Stimulated activated CD4-positive, alpha-beta T cell treated with anti-CD3 and anti-CD28 coated beads, Interleukin-2, amount 100 ng/mL, for 4 hours (primary cell): Measurements from ENCODE around the gene FAM131B.

ENCODE experiments used
- DNase-seq: peaks from one replicate; pipeline ENCODE4 v3.0.0-alpha.2; 2020; ENCODE audit warnings: low read depth

The FAM131B gene

DNA sequence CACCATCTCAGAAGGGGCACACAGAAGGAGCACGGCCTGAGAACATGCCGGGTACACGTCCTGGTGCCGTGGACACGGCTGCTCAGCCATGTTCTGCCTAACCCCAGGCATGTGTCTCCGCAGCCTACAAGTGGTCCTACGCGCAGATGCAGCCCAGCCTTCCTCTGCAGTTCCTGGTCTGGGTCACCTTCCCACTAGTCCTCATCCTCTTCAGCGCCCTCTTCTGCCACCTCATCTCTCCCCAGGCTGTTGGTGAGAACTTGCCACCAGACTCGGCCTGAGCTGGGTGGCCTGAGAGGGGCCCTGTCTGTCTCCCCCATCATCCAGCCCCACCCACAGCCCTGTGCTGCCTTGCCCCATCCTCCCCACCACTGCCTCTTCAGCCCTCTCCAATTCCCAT lies 41.3 kb downstream of the FAM131B start:
- no peak for DNase-seq

- DNase-seq = no peak
Measured at GRCh38 chr7:143320620-143321019, 41.9 kb downstream of the FAM131B start.

GRCh38 chr7:143318661-143319060 lies 43.9 kb downstream of the FAM131B start:
- no peak for DNase-seq

GRCh38 chr7:143316492-143316891 lies 46.0 kb downstream of the FAM131B start:
- no peak for DNase-seq

DNA sequence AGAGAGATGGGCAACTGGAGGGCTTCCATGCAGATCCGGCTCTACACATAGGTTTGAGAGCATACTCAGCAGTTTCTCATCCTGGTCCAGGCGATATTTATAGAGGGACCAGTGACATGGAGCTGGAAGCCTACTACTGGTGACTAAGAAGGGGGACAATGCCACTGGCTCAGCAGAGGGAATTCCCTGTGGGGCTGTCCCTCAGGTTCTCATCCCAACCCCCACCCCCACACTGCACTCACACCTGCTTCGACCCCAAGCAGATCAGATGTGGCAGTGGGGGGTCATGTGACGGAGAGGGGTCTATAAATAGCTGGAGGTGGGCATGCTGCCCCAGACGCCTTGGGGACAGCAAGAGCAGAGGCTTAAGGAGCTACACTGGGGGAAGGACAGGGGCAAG lies 46.7 kb downstream of the FAM131B start, which contains the start of gene CLCN1:
TSS of gene CLCN1 (plus strand) at position 336 of the 400 bp plus-strand sequence. CDS start 102 bp downstream, outside the sequence.
- DNase-seq = no peak

GRCh38 chr7:143314127-143314526 lies 48.4 kb downstream of the FAM131B start:
- DNase-seq = no peak

DNA sequence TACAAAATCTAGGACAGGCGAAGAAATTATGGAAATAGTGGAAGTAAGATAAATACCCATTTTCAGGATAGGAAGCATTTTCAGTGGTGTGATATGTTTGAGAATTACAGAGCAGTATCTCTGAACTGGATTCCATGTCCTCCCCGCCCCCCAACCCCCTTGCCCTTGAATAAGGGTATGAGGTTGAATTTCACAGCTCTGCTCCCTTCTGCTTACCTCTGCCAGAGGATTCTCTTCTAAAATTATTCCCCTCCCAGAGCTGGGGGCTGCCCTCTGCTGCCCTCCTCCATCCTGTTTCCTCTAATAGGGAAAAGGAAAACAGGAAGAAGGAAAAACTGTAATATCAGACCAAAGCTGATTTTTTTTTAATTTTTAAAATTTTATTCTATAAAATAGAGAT lies 53.9 kb downstream of the FAM131B start:
- DNase-seq = no peak

DNA sequence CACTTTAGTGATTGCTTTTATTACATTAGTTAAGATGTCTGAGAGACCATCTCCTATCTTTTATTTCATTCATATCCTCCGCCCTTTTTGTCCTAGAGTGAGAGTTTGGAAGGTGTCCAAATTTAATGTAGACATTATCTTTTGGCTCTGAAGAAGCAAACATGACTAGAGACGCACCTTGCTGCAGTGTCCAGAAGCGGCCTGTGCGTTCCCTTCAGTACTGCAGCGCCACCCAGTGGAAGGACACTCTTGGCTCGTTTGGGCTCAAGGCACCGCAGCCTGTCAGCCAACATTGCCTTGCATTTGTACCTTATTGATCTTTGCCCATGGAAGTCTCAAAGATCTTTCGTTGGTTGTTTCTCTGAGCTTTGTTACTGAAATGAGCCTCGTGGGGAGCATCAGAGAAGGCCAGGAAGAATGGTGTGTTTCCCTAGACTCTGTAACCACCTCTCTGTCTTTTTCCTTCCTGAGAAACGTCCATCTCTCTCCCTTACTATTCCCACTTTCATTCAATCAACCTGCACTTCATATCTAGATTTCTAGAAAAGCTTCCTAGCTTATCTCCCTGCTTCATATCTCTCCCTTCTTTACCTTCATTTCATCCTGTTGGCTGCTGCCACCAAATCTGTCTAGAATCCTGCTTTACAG lies 57.0 kb downstream of the FAM131B start:
- peak; percentile 46 for DNase-seq

DNA sequence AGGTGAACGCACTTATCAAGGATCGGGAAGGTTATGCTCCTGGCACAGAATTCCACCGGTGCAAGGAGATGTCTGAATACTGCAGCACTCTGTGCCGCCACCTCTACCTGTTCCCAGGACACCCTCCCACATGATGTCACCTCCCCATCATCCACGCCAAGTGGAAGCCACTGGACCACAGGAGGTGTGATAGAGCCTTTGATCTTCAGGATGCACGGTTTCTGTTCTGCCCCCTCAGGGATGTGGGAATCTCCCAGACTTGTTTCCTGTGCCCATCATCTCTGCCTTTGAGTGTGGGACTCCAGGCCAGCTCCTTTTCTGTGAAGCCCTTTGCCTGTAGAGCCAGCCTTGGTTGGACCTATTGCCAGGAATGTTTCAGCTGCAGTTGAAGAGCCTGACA lies 57.6 kb downstream of the FAM131B start:
- no peak for DNase-seq

GRCh38 chr7:143303733-143304132 lies 58.8 kb downstream of the FAM131B start:
- no peak for DNase-seq
